ENCODE measurements around the gene MYO7A. TPM values are rescaled to one million over a fixed set of nuclear protein-coding genes. Genes with fewer than 3 reads are reported as not detected.
"Not testable (repeated sequence)": the region's sequence is repeated elsewhere in the genome, so short reads cannot be mapped to it uniquely, and the experiment has no call there.

The MYO7A gene
- total RNA-seq, 1 donor from 2014 or later, result 0.96 TPM

GRCh38 chr11:77092382-77092781, 35.7 kb upstream of the MYO7A start:
- no peak for DNase-seq (ENCODE audit: low read depth)

- DNase-seq (ENCODE audit: low read depth), result no peak
Measured at GRCh38 chr11:77093056-77093891, 34.8 kb upstream of the MYO7A start.

GRCh38 chr11:77093987-77094840, 33.8 kb upstream of the MYO7A start:
- DNase-seq (ENCODE audit: low read depth), result peak; percentile 44

- DNase-seq (ENCODE audit: low read depth), result no peak
Measured at GRCh38 chr11:77094841-77095365, 33.1 kb upstream of the MYO7A start.

GRCh38 chr11:77095551-77096490, 32.2 kb upstream of the MYO7A start:
- DNase-seq (ENCODE audit: low read depth), result no peak

- DNase-seq (ENCODE audit: low read depth), result no peak
Measured at GRCh38 chr11:77096591-77097019, 31.4 kb upstream of the MYO7A start.

- not testable (repeated sequence) for DNase-seq (ENCODE audit: low read depth)
Measured at GRCh38 chr11:77097180-77097579, 30.9 kb upstream of the MYO7A start.

GRCh38 chr11:77100166-77101042, 27.6 kb upstream of the MYO7A start:
- DNase-seq (ENCODE audit: low read depth), result no peak

- peak; percentile 30 for DNase-seq (ENCODE audit: low read depth)
Measured at GRCh38 chr11:77101043-77101537, 27.0 kb upstream of the MYO7A start.

- no peak for DNase-seq (ENCODE audit: low read depth)
Measured at GRCh38 chr11:77102246-77103210, 25.5 kb upstream of the MYO7A start, which contains the start of gene OMP. OMP (plus strand) TSS chr11:77102840; CDS start chr11:77102840, 0 bp downstream.

GRCh38 chr11:77103319-77103718, 24.7 kb upstream of the MYO7A start:
- DNase-seq (ENCODE audit: low read depth), result no peak

- DNase-seq (ENCODE audit: low read depth), result no peak
Measured at GRCh38 chr11:77104727-77105126, 23.3 kb upstream of the MYO7A start.

- peak; percentile 66 for DNase-seq (ENCODE audit: low read depth)
Measured at GRCh38 chr11:77106321-77106720, 21.7 kb upstream of the MYO7A start.

GRCh38 chr11:77106759-77107158, 21.3 kb upstream of the MYO7A start:
- no peak for DNase-seq (ENCODE audit: low read depth)

GRCh38 chr11:77107950-77108349, 20.1 kb upstream of the MYO7A start:
- peak; percentile 89 for DNase-seq (ENCODE audit: low read depth)

GRCh38 chr11:77108436-77108835, 19.6 kb upstream of the MYO7A start:
- DNase-seq (ENCODE audit: low read depth), result no peak

- DNase-seq (ENCODE audit: low read depth), result peak; percentile 59
Measured at GRCh38 chr11:77109236-77110019, 18.6 kb upstream of the MYO7A start.

Data from myocyte (in vitro differentiated cells).